GM18861 (cell line): ENCODE results near the gene TOGARAM1.
"Not testable (repeated sequence)": the region's sequence is repeated elsewhere in the genome, so short reads cannot be mapped to it uniquely, and the experiment has no call there.

Experiments used
- ATAC-seq: cut with Tn5 transposase; IDR thresholded peaks from one replicate; pipeline ENCODE4 v1.9.1; 2021; ENCODE audit not compliant: unreplicated experiment

TOGARAM1 gene

GRCh38 chr14:45038256-45038655 is 76.3 kb downstream of the TOGARAM1 start:
- ATAC-seq = no peak

GRCh38 chr14:45038865-45039264 is 76.9 kb downstream of the TOGARAM1 start:
- ATAC-seq = no peak

GRCh38 chr14:45039390-45039789 is 77.4 kb downstream of the TOGARAM1 start:
- no peak for ATAC-seq

GRCh38 chr14:45041641-45042040 is 79.7 kb downstream of the TOGARAM1 start:
- ATAC-seq = no peak

GRCh38 chr14:45044638-45045037 is 82.6 kb downstream of the TOGARAM1 start:
- ATAC-seq = no peak

GRCh38 chr14:45048385-45048784 is 86.4 kb downstream of the TOGARAM1 start:
- ATAC-seq = no peak

GRCh38 chr14:45051180-45051579 is 89.2 kb downstream of the TOGARAM1 start:
- no peak for ATAC-seq

GRCh38 chr14:45051896-45052295 is 89.9 kb downstream of the TOGARAM1 start:
- no peak for ATAC-seq

GRCh38 chr14:45057349-45057748 is 95.4 kb downstream of the TOGARAM1 start:
- no peak for ATAC-seq

GRCh38 chr14:45057881-45058364 is 95.9 kb downstream of the TOGARAM1 start:
- ATAC-seq = no peak

- ATAC-seq = no peak
Observed at GRCh38 chr14:45060551-45060950, 98.6 kb downstream of the TOGARAM1 start.

- no peak for ATAC-seq
Observed at GRCh38 chr14:45065540-45065939, 103.5 kb downstream of the TOGARAM1 start.

GRCh38 chr14:45065956-45066355 is 104.0 kb downstream of the TOGARAM1 start:
- no peak for ATAC-seq

GRCh38 chr14:45066667-45067066 is 104.7 kb downstream of the TOGARAM1 start:
- no peak for ATAC-seq

- no peak for ATAC-seq
Observed at GRCh38 chr14:45068396-45068795, 106.4 kb downstream of the TOGARAM1 start.

GRCh38 chr14:45070215-45070614 is 108.2 kb downstream of the TOGARAM1 start:
- no peak for ATAC-seq

GRCh38 chr14:45072126-45072525 is 110.1 kb downstream of the TOGARAM1 start:
- ATAC-seq = no peak

GRCh38 chr14:45073231-45073879 is 111.4 kb downstream of the TOGARAM1 start:
- ATAC-seq = no peak

GRCh38 chr14:45078323-45078722 is 116.3 kb downstream of the TOGARAM1 start:
- ATAC-seq = no peak

- ATAC-seq = not testable (repeated sequence)
Observed at GRCh38 chr14:45080416-45080968, 118.5 kb downstream of the TOGARAM1 start.

GRCh38 chr14:45081096-45081495 is 119.1 kb downstream of the TOGARAM1 start:
- ATAC-seq = not testable (repeated sequence)

- ATAC-seq = no peak
Observed at GRCh38 chr14:45082420-45082819, 120.4 kb downstream of the TOGARAM1 start.

- ATAC-seq = no peak
Observed at GRCh38 chr14:45083617-45083975, 121.6 kb downstream of the TOGARAM1 start.
